Stimulated activated CD8-positive, alpha-beta memory T cell treated with anti-CD3 and anti-CD28 coated beads, Interleukin-12 subunit alpha, Interleukin-12 subunit beta, amount 100 ng/mL, for 24 hours (primary cell): Measurements from ENCODE around the gene TTC27.
"Not testable (repeated sequence)": the region's sequence is repeated elsewhere in the genome, so short reads cannot be mapped to it uniquely, and the experiment has no call there.

Experiments
- DNase-seq: peaks from one replicate; pipeline ENCODE4 v3.0.0-alpha.2; 2020; ENCODE audit errors: extremely low read depth

Gene TTC27

GRCh38 chr2:32719933-32720716 is 92.3 kb downstream of the TTC27 start:
- DNase-seq, result no peak

- no peak for DNase-seq
Measured at GRCh38 chr2:32720771-32721170, 92.9 kb downstream of the TTC27 start.

DNA sequence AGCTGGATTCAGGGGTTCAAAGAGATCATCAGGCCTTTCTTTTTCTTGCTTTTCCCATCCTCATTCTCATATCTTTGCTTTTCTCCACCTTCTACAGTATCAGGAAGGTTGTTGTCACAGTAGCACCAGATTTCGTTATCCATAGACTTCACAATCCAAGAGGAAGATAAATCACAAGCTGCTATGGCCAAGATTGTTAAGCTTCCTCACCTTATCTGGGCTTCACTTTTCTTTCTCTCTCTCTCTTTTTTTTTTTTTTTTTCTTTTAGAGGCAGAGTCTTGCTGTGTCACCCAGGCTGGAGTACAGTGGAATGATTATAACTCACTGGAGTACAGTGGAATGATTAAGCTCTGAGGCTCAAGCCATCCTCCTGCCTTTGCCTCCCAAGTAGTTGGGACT is 93.5 kb downstream of the TTC27 start:
- no peak for DNase-seq

DNA sequence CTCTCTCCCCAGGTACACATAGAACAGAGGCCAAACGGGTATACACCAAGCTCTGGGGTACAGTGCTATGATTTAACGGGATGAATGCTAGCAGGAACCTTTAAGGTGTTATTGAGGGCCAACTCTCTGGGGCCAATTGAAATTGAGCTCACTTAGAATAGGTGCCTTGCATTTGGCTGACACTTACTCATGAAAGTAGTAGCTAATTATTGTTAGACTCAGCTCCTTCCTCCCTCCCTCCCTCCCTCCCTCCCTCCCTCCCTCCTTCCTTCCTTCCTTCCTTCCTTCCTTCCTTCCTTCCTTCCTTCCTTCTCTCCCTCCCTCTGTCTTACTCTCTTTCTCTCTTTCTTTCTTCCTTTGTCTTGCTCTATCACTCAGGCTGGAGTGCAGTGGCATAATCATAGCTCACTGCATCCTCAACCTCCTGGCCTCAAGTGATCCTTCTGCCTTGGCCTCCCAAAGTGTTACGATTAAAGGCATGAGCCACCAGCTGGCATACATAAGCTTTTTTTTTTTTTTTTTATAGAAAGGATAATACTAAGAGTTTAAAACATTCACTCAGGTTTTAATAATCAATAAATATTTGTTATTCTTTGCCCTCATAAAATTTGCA is 95.7 kb downstream of the TTC27 start:
- DNase-seq, result no peak

DNA sequence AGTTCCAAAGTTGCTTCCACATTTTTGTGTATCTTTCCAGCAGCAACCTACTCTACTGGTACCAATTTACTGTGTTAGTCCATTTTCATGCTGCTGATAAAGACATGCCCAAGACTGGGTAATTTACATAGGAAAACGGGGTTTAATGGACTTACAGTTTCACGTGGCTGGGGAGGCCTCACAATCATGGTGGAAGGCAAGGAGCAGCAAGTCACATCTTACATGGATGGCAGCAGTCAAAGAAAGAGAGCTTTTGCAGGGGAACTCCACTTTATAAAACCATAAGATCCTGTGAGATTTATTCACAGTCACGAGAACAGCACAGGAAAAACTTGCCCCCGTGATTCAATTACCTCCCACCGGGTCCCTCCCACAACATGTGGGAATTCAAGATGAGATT is 98.8 kb downstream of the TTC27 start:
- not testable (repeated sequence) for DNase-seq

GRCh38 chr2:32727157-32727556 is 99.3 kb downstream of the TTC27 start:
- no peak for DNase-seq

DNA sequence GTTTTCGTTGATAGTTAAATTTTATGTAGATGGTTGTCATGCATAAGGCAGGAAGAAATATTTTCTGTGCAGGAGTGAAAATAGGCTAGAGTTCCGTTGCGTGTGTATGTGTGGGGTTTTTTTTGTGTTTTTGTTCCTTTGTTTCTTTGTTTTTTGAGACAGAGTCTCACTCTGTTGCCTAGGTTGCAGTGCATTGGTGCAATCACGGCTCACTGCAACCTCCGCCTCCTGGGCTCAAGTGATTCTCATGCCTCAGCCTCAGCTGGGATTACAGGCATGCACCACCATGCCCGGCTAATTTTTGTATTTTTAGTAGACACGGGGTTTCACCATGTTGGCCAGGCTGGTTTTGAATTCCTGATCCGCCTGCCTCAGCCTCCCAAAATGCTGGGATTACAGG is 103.1 kb downstream of the TTC27 start:
- not testable (repeated sequence) for DNase-seq

DNA sequence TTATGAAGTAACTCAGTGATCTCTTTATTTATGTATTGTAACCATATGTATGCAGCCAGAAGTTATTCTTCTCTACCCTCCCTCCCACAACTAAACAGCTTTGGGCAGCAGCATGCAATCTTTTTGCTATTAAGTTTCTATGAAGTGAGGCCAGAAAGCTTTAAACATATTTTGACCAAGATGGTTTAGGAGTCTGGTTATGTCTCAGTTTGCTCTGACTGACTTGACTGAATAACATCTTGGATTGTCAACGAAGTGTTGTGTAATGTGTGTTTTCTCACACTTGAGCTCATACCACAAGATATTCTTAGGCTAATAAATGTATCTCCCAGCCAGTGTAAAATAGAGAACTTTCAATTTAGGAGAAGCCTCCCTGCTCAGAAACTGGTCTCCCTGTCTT is 104.3 kb downstream of the TTC27 start:
- no peak for DNase-seq

GRCh38 chr2:32732912-32733472 is 105.1 kb downstream of the TTC27 start:
- no peak for DNase-seq

GRCh38 chr2:32735348-32735747 is 107.5 kb downstream of the TTC27 start:
- DNase-seq, result no peak

- DNase-seq, result no peak
Measured at GRCh38 chr2:32738939-32739338, 111.1 kb downstream of the TTC27 start.

- no peak for DNase-seq
Measured at GRCh38 chr2:32739664-32740063, 111.8 kb downstream of the TTC27 start.

GRCh38 chr2:32741575-32741974 is 113.7 kb downstream of the TTC27 start:
- DNase-seq, result no peak

GRCh38 chr2:32742376-32742775 is 114.5 kb downstream of the TTC27 start:
- no peak for DNase-seq

DNA sequence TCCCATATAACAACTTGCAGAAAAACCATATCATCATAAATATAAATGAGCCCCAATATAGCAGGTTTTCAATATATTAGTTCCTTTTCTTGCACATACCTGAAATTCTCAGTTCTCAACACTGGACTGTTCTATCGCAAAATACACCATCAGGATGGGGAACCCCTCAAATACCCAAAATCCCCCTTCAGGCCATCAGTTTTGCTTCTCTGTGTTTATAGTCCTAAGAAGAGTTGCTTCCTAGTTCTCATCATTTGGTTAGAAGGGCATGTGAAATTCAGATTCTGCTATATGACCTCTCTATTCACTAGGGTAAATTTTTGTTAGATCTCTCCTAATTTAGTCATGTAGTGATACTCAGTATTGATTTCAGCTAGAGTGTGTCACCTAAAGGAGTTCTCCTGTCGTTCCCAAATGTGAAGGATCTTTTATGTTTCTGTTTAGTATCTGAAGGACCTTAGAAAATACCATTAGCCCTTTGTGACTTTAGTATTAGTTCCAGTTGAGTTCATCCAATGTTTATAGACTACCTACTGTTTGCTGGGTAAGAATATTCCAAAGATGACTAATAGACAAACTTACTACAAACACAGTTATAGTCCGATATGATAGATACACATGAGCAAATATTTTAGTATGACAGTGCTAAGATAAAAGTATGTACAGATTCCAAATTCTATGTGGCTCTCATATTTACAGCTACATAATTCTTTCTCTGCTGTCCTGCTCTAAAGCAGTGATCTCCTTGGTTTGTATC is 115.8 kb downstream of the TTC27 start:
- no peak for DNase-seq

DNA sequence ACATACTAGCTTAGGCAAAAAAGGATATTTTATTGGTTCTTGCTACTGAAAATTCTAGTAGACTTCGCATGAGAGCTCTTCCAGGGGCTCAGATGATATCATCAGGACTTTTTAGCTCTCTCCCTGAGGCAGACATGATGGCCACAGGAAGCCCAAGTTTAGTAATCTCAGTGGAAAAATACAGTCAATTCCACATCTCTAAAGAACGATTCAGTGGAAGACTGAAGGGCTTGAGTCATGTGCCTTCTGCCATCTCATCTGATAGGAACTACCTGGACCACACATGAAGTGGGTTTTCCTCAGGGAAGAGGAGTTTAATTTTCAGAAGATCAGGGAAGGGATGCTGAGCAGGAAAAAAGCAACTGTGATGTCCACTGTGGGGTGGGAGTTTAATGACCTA is 117.3 kb downstream of the TTC27 start:
- no peak for DNase-seq

DNA sequence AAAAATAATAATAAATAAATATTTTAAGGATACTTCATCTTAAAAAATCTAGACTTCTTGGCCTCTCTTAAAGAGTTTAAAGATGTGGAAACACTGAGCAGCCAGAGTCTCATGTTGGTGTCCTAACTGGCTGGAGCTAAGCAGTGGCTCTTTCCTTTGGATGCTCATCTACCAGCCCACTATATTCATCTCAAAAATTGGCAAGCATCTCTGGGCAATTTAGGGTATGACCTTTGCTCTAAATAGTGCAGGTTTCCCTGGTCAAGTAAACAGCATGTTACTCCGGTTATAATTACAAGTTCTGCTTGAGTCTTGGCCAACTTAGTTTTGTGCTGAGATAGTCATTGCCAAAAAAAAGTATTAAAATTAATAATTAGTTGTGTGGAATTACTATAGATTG is 117.8 kb downstream of the TTC27 start:
- DNase-seq, result no peak

DNA sequence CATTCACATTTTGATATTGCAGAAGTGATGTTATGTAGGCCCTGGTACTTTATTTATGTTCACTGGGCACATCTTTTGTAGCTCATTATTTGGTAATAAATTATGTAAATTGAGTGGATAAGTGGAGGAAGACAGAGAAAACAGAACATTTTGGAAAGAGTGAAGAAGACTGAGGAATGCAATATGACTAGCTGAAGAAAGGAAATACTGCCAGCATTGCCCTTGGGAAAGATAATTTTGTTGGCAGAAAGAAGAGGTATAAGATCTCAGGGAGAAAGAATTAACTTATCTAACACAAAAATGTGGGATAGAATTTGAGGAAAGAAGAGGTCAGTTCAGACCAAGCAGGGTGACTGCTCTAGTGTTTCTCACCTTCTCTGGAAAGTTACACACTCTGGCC is 118.8 kb downstream of the TTC27 start:
- DNase-seq, result no peak

DNA sequence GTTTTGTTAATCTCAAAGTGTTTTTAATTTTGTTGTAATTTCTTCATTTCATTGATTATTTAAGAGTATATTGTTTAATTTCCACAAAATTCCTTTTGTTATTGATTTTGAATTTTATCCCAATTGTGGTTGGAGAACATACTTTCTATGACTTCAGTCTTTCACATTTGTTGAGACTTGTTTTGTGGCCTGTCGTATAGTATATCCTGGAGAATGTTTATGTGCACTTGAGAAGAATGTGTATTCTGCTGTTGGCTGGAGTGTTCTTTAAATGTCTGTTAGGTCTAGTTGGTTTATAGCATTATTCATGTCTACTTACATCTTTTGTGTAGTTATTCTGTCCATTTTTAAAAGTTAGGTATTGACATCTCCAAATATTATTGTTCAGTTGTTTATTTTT is 120.3 kb downstream of the TTC27 start:
- DNase-seq, result no peak

DNA sequence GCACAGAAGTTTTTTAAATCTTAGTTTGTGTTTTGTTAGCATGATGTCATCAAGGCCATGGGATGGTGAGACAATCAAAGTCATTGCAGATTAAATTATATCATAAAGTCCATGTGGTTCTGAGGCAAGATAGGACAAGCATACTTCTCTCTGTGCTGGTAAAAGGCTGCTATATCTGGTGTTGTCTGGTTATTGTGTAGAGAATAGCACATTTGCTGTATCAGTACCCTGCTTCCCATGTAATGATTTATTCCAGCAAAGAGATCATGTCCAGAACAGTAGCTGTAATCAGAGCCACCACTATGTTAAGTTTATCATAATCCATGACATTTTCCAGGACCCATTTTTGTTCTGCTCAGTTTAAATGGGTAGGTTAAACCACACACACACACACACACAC is 123.0 kb downstream of the TTC27 start:
- no peak for DNase-seq

GRCh38 chr2:32752205-32752604 is 124.4 kb downstream of the TTC27 start:
- no peak for DNase-seq

- DNase-seq, result no peak
Measured at GRCh38 chr2:32752952-32753351, 125.1 kb downstream of the TTC27 start.

DNA sequence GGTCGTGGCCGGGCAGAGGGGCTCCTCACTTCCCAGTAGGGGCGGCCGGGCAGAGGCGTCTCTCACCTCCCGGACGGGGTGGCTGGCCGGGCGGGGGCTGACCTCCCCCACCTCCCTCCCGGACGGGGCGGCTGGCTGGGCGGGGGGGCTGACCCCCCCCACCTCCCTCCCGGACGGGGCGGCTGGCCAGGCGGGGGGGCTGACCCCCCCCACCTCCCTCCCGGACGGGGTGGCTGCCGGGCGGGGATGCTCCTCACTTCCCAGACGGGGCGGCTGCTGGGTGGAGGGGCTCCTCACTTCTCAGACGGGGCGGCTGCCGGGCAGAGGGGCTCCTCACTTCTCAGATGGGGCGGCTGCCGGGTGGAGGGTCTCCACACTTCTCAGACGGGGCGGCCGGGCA is 126.8 kb downstream of the TTC27 start:
- not testable (repeated sequence) for DNase-seq
